ENCODE data around the gene LMAN2. TPM values are rescaled to one million over a fixed set of nuclear protein-coding genes. Genes with fewer than 3 reads are reported as not detected.

Gene LMAN2
- total RNA-seq, 4 donors from 2014 or later = 225 to 384 (median 257) TPM

DNA sequence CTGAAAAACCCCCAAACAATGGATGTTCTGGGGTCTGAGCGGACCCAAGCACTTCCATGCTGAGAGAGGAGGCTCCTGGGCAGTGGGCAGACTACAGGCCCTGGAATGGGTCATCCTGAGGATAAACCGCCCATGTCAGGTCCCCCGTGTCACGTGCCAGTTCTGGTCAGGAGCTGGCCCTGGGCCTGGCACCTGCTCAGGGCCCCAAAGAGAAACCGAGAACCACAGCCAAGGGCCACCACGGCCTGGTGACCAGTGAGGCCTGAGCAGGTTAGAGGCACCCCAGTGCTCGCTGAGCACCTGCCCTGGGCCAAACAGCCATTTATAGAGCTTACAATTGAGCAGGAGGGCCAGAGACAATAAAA is 15.8 kb downstream of the LMAN2 start:
- intact Hi-C loops (cut with DNase I) = no loop called here
- DNase-seq = no peak
- WGBS, 2 donors = 73 to 94% methylated on average over 2 to 5 of the region's 7 CpGs

DNA sequence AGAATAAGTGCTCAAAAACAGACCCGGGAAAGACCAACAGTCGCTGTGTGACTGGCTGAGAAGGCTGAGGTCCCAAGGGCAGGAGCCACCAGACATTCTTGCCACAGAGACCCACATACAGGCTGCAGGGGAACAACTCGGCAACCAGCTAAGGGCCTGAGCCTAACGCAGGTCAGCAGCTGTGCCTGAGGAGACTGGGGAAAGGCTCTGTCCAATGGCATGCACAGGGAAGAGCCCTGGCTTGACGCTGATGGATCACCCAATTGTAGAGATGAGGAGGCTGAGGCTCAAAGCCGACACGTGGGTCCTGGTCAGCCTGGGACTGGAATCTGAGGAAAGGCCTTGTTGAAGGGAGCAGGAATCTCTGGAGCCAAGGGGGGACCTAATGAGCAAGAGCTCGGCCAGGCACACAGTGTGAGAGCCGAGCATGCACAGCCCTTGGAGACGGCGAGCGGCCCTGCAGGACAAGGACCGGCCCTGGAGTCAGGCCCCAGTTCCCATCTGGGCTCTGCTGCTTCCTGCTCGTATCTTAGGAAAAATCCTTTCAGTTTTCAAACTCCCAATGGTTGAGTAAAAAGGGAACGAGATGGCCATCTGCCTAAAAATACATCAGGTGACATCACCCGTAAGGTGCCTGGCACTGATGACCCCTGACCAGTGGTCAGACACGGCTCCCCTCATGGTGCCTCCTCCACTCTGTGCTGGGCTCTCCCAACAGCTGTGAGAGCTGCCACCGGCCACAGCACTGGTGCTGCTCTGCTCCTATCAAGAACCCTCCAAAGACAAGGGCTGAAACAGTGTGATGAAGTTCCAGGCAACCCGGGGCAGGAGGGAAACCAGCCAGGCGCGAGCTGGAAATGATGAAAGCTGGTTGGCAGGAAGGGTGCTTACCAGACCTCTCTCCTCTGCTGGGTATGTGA is 16.4 kb downstream of the LMAN2 start:
- Histone ChIP-seq H3K36me3 (peaks cover 53 to 100% (median 73%) of the 10 kb centered on the region in 3 donors), H3K9me3 (no peaks in the 10 kb centered on the region), H3K4me3 (no peak overlapping the region), H3K27me3 (no peaks in the 10 kb centered on the region), H3K4me1 (peaks cover 0 to 13% (median 0%) of the 10 kb centered on the region in 3 donors), H3K27ac (no peak overlapping the region)
- intact Hi-C loops (cut with DNase I) = no loop called here
- TF ChIP-seq POLR2A (IDR thresholded peaks at IDR 0.05) = no peak
- TF ChIP-seq, protein P1, sequence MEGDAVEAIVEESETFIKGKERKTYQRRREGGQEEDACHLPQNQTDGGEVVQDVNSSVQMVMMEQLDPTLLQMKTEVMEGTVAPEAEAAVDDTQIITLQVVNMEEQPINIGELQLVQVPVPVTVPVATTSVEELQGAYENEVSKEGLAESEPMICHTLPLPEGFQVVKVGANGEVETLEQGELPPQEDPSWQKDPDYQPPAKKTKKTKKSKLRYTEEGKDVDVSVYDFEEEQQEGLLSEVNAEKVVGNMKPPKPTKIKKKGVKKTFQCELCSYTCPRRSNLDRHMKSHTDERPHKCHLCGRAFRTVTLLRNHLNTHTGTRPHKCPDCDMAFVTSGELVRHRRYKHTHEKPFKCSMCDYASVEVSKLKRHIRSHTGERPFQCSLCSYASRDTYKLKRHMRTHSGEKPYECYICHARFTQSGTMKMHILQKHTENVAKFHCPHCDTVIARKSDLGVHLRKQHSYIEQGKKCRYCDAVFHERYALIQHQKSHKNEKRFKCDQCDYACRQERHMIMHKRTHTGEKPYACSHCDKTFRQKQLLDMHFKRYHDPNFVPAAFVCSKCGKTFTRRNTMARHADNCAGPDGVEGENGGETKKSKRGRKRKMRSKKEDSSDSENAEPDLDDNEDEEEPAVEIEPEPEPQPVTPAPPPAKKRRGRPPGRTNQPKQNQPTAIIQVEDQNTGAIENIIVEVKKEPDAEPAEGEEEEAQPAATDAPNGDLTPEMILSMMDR (IDR thresholded peaks at IDR 0.05) = no peak
- DNase-seq = no peak
- 84 to 89% methylated on average over 13 of the region's 21 CpGs for WGBS, 2 donors

More for the DNA sequence above, 15.8 kb downstream of the LMAN2 start:
- Histone ChIP-seq H3K36me3 (peaks cover 47 to 100% (median 71%) of the 10 kb centered on the region in 3 donors), H3K27me3 (no peaks in the 10 kb centered on the region), H3K4me1 (peaks cover 0 to 20% (median 0%) of the 10 kb centered on the region in 3 donors), H3K4me3 (no peak overlapping the region), H3K9me3 (no peaks in the 10 kb centered on the region), H3K27ac (no peak overlapping the region)
- TF ChIP-seq, protein P1 (IDR thresholded peaks at IDR 0.05) = no peak
- no peak for TF ChIP-seq POLR2A (IDR thresholded peaks at IDR 0.05)

DNA sequence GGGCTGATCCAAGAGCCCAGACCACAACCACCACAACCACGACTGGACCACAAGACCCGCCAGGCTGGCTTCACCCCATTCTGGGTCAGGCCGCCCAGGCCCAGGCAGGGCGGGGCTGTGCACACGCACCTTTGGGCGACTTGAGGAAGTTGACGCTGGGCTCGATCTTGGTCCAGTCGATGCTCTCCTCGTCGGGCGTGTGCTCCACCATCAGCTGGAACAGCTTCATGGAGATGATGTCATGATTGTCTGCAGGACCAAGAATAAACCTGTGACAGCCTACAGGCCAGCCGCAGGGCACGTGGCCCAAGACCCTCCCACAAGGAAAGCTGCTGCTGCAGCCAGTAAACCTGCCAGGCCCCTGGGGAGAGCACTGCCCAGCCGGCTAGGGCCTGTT is 17.3 kb downstream of the LMAN2 start:
- H3K27ac ChIP-seq = no peak overlapping the region
- no peak for DNase-seq
- 60 to 78% methylated on average over 1 to 4 of the region's 15 CpGs for WGBS, 2 donors
- intact Hi-C loops (cut with DNase I) = no loop called here
- peaks cover 0 to 5% (median 0%) of the 10 kb centered on the region in 3 donors for H3K4me1 ChIP-seq
- TF ChIP-seq, protein P1 (IDR thresholded peaks at IDR 0.05) = no peak
- TF ChIP-seq POLR2A (IDR thresholded peaks at IDR 0.05) = no peak
- H3K27me3 ChIP-seq = no peaks in the 10 kb centered on the region
- no peaks in the 10 kb centered on the region for H3K9me3 ChIP-seq
- H3K36me3 ChIP-seq = peaks cover 55 to 100% (median 75%) of the 10 kb centered on the region in 3 donors
- H3K4me3 ChIP-seq = no peak overlapping the region

DNA sequence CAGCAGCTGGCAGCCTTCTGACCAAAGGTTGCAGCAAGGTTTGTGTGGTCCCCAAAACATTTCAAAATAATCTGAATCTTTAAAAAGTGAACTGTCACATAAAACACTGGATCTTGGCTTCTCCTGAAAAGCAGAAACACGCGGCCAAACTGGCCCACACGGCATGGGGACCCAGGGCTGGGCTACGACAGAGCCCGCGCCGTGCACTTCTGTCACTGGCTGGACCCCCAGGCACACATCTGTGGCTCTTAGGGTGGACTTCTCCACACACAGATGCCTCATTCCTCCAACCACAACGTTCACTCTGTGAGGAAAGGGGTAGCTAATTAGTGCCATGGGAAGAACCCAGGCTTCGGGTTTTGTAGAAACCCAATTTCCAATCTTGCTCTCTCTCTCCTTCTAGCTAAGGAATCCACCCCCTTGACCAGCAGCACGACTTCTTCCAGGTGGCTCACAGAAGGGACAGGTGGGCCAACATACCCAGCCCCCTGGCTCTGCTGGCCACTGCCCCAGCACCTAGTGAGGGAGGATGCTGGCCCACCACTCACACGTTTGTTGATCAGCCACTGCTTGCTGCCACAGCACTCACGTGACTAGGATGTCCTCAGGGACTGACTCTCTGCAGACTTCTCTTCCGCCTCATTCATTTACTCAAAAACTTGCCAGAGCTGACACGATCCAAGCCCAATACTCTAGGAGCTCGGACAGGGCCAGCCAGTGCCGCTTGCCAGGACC is 17.9 kb downstream of the LMAN2 start:
- no peak overlapping the region for H3K4me3 ChIP-seq
- DNase-seq = no peak
- no peaks in the 10 kb centered on the region for H3K27me3 ChIP-seq
- peaks cover 55 to 100% (median 75%) of the 10 kb centered on the region in 3 donors for H3K36me3 ChIP-seq
- H3K27ac ChIP-seq = no peak overlapping the region
- 86 to 91% methylated on average over 11 to 14 of the region's 16 CpGs for WGBS, 2 donors
- H3K9me3 ChIP-seq = no peaks in the 10 kb centered on the region
- TF ChIP-seq, protein P1 (IDR thresholded peaks at IDR 0.05) = no peak
- no peak for TF ChIP-seq POLR2A (IDR thresholded peaks at IDR 0.05)
- no peaks in the 10 kb centered on the region for H3K4me1 ChIP-seq
- intact Hi-C loops (cut with DNase I) = no loop called here

DNA sequence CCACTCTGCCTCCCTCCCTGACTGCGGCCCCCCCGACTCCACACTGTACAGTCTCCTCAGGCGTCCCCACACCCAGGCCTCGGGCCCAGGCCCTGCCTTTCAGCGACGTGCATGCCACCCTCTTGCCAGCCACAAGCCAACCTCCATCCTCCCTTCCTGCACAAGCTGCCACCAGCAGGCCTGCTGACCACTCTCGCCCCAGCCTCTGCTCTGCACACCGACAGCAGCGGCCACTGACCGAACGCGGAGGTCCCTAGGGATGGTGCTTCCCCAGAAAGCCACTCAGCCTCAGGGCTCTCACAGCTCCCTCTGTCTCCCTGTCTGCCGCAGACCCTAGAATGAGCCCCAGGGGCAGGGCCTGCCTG is 18.6 kb downstream of the LMAN2 start:
- no peak overlapping the region for H3K27ac ChIP-seq
- intact Hi-C loops (cut with DNase I) = no loop called here
- 90% methylated on average over 4 to 7 of the region's 13 CpGs for WGBS, 2 donors
- no peak overlapping the region for H3K4me3 ChIP-seq
- no peaks in the 10 kb centered on the region for H3K9me3 ChIP-seq
- H3K36me3 ChIP-seq = peaks cover 49 to 100% (median 71%) of the 10 kb centered on the region in 3 donors
- TF ChIP-seq POLR2A (IDR thresholded peaks at IDR 0.05) = no peak
- TF ChIP-seq, protein P1 (IDR thresholded peaks at IDR 0.05) = no peak
- peaks cover 0 to 7% (median 4%) of the 10 kb centered on the region in 3 donors for H3K4me1 ChIP-seq
- no peaks in the 10 kb centered on the region for H3K27me3 ChIP-seq
- no peak for DNase-seq
